Calu3 (cell line): ENCODE results near the gene GLUL. TPM values are rescaled to one million over a fixed set of nuclear protein-coding genes. Genes with fewer than 3 reads are reported as not detected.
"Not testable (repeated sequence)": the region's sequence is repeated elsewhere in the genome, so short reads cannot be mapped to it uniquely, and the experiment has no call there.

Experiments
- BruUV-seq: library from RNA; stranded (reverse); fragments of 400-500 nt; replicated peaks from 2 replicates; lab custom pipeline; 2021; lab: Mats Ljungman, UMichigan
- CTCF ChIA-PET: fragments of 300-600 bp; sonication (Branson Sonifier 250); formaldehyde crosslinking; loops from one replicate; lab custom pipeline; 2022; ENCODE audit warnings: antibody characterized with exemption; lab: Charles Lee
- DNase-seq: peaks from one replicate; pipeline ENCODE4 v3.0.0; 2022
- H3K27ac Mint-ChIP-seq: one replicate; pipeline ENCODE4 v1.8.0; 2022; ENCODE audit warnings: mixed read lengths; ENCODE audit not compliant: unreplicated experiment
- H3K27me3 Mint-ChIP-seq: one replicate; pipeline ENCODE4 v1.8.0; 2022; ENCODE audit warnings: mixed read lengths; ENCODE audit not compliant: unreplicated experiment
- H3K36me3 Mint-ChIP-seq: one replicate; pipeline ENCODE4 v1.8.0; 2022; ENCODE audit warnings: mild to moderate bottlenecking, moderate library complexity, mixed read lengths; ENCODE audit not compliant: insufficient read depth, unreplicated experiment
- H3K4me1 Mint-ChIP-seq: one replicate; pipeline ENCODE4 v1.8.0; 2022; ENCODE audit warnings: mild to moderate bottlenecking, low read depth, mixed read lengths; ENCODE audit not compliant: unreplicated experiment
- H3K4me3 Mint-ChIP-seq: one replicate; pipeline ENCODE4 v1.8.0; 2022; ENCODE audit warnings: mild to moderate bottlenecking, low read depth, moderate library complexity, mixed read lengths; ENCODE audit not compliant: unreplicated experiment
- H3K9me3 Mint-ChIP-seq: one replicate; pipeline ENCODE4 v1.8.0; 2022; ENCODE audit warnings: low read depth, mixed read lengths; ENCODE audit not compliant: unreplicated experiment
- intact Hi-C: fragments of 100-400 bp; cut with micrococcal nuclease; formaldehyde crosslinking; loops from one replicate; pipeline ENCODE4 v1.10.0; 2022; ENCODE audit not compliant: unreplicated experiment
- total RNA-seq: library from RNA; stranded (reverse); gene quantifications from 2 replicates; pipeline ENCODE4 v1.2.3, GENCODE V29; 2022
- TF ChIP-seq, protein P1 (sequence below): fragments of 200-600 bp; IDR thresholded peaks from one replicate; pipeline ENCODE4 v1.8.0; 2022; ENCODE audit warnings: antibody characterized with exemption; ENCODE audit not compliant: unreplicated experiment

The GLUL gene
- total RNA-seq, 1 experiment from 2014 or later, result 188 TPM

DNA sequence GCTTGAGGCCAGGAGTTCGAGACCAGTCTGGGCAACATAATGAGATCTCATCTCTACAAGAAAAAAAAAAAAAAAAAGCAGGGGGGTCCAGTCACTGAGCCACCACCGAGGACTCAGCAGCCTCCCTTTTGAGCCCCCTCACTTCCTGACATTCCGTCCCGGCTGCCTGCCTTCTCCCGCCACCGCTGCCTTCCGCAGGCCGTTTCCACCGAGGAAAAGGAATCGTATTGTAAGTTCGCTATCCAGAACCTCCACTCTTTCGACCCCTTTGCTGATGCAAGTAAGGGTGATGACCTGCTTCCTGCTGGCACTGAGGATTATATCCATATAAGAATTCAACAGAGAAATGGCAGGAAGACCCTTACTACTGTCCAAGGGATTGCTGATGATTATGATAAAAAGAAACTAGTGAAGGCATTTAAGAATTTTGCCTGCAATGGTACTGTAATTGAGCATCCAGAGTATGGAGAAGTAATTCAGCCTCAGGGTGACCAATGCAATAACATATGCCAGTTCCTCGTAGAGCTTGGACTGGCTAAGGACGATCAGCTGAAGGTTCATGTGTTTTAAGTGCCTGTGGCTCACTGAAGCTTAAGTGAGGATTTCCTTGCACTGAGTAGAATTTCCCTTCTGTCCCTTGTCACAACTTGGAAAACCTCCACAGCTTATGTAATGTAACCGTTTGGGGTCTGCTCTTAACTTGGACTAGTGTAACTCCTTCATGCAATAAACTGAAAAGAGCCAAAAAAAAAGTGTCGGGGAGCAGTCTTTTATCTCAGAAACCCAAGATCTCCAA, 55.6 kb downstream of the GLUL start:
- no peaks in the 10 kb centered on the region for H3K36me3 Mint-ChIP-seq
- DNase-seq, result no peak
- CTCF ChIA-PET, result no interaction called here
- intact Hi-C loops, result no loop called here
- no peak overlapping the region for H3K27ac Mint-ChIP-seq
- no TSS peak for BruUV-seq
- peaks cover 35% of the 10 kb centered on the region for H3K27me3 Mint-ChIP-seq
- TF ChIP-seq, protein P1, sequence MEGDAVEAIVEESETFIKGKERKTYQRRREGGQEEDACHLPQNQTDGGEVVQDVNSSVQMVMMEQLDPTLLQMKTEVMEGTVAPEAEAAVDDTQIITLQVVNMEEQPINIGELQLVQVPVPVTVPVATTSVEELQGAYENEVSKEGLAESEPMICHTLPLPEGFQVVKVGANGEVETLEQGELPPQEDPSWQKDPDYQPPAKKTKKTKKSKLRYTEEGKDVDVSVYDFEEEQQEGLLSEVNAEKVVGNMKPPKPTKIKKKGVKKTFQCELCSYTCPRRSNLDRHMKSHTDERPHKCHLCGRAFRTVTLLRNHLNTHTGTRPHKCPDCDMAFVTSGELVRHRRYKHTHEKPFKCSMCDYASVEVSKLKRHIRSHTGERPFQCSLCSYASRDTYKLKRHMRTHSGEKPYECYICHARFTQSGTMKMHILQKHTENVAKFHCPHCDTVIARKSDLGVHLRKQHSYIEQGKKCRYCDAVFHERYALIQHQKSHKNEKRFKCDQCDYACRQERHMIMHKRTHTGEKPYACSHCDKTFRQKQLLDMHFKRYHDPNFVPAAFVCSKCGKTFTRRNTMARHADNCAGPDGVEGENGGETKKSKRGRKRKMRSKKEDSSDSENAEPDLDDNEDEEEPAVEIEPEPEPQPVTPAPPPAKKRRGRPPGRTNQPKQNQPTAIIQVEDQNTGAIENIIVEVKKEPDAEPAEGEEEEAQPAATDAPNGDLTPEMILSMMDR, result no peak
- no peaks in the 10 kb centered on the region for H3K4me1 Mint-ChIP-seq
- no peak overlapping the region for H3K4me3 Mint-ChIP-seq
- H3K9me3 Mint-ChIP-seq, result no peaks in the 10 kb centered on the region

DNA sequence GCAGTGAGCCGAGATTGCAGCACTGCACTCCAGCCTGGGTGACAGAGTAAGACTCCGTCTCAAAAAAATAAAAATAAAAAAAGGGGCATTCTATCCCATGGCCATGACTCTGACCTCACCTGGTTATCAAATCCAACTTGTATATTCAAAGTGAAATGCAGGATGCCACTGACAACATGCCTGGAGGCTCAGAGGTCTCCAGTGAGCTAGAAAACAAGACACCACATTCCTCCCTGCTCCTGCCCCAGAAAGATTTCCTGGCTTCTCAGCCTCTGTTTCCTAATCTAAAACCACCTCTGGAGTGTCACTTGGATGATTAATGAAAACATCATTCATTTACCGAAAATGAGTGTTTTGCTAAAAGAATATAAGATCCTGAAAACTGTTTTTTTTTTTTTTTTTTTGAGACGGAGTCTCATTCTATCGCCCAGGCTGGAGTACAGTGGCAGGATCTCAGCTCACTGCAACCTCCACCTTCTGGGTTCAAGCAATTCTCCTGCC, 58.5 kb downstream of the GLUL start:
- CTCF ChIA-PET, result interaction anchor here (0.6 kb wide), 1 partner anchor 40 kb away, joined by 3 read pairs; no protein-coding TSS in a partner anchor
- H3K4me3 Mint-ChIP-seq, BruUV-seq, H3K27ac Mint-ChIP-seq, H3K9me3 Mint-ChIP-seq, DNase-seq, H3K36me3 Mint-ChIP-seq, intact Hi-C loops, H3K4me1 Mint-ChIP-seq: not testable (repeated sequence)
- H3K27me3 Mint-ChIP-seq, result peaks cover 35% of the 10 kb centered on the region

DNA sequence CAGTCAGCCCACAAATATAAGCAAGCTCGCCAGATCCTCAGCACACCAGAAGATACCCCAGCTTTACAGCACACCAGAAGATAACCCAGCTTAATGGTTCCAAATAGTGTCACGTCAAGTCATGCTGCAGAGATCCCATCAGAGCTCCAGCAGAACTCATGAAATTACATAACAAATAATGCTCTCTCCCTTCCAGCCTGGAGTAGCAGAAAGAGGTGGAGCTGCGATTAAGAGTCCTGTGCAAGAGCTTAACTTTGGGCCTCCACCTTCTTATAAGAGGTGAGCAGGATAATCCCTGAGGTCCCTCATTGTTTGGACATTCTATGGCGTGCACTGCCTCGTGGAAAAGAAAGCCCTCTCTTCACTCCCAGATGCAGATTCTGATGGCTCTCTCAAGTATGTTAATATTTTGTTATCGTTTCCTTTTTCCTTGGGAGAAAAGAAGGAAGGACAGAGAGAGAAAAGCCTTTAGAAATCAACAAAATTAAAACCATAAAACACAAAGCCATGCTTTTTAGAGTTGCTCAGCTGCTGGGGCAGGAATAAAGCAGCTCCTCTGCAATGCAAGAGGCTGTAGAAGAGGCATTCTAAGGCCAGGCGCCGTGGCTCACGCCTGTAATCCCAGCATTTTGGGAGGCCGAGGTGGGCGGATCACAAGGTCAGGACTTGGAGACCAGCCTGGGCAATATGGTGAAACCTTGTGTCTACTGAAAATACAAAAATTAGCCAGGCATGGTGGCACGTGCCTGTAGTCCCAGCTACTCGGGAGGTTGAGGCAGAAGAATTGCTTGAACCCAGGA, 59.1 kb downstream of the GLUL start:
- BruUV-seq, result no TSS peak
- no peak overlapping the region for H3K27ac Mint-ChIP-seq
- CTCF ChIA-PET, result interaction anchor here (0.6 kb wide), 1 partner anchor 40 kb away, joined by 3 read pairs; no protein-coding TSS in a partner anchor
- H3K4me1 Mint-ChIP-seq, result no peaks in the 10 kb centered on the region
- TF ChIP-seq, protein P1, result no peak
- H3K36me3 Mint-ChIP-seq, result no peaks in the 10 kb centered on the region
- no peaks in the 10 kb centered on the region for H3K9me3 Mint-ChIP-seq
- no peak overlapping the region for H3K4me3 Mint-ChIP-seq
- no peak for DNase-seq
- intact Hi-C loops, result no loop called here
- peaks cover 33% of the 10 kb centered on the region for H3K27me3 Mint-ChIP-seq

Other genes with a start within 250 kb of the GLUL start
- not detected in 2 replicates for gene TEDDM1, start 8.9 kb upstream of the GLUL start, total RNA-seq
- gene RGSL1, start 58.4 kb upstream of the GLUL start, total RNA-seq, result not detected in 2 replicates
- gene RNASEL, start 197.5 kb upstream of the GLUL start, total RNA-seq, result 7.0 and 10.0 TPM in 2 replicates
- 1.2 and 1.7 TPM in 2 replicates for gene RGS16, start 212.6 kb upstream of the GLUL start, total RNA-seq